Endothelial cell of umbilical vein (primary cell): ENCODE results near the gene SETD6. TPM values are rescaled to one million over a fixed set of nuclear protein-coding genes. Genes with fewer than 3 reads are reported as not detected.

ENCODE experiments used
- BruUV-seq: library from RNA; stranded (reverse); fragments of 400-500 nt; replicated peaks from 2 replicates; lab custom pipeline; 2021; lab: Mats Ljungman, UMichigan
- CTCF ChIA-PET: fragments of 300-600, 350-600 bp; sonication (Branson Sonifier 250); formaldehyde crosslinking; loops from one replicate; lab custom pipeline; 2021; ENCODE audit warnings: antibody characterized with exemption, inconsistent platforms; lab: Charles Lee
- POLR2A ChIA-PET: fragments of 300-600, 350-600 bp; sonication (Branson Sonifier 250); formaldehyde crosslinking; loops from one replicate; lab custom pipeline; 2021; ENCODE audit warnings: antibody characterized with exemption, inconsistent platforms; lab: Charles Lee
- DNase-seq: peaks from one replicate; pipeline ENCODE4 v3.0.0-alpha.2; 2011; ENCODE audit warnings: low read depth, low spot score
- FAIRE-seq: peaks from 2 replicates; lab custom pipeline; 2011; peaks lifted over from hg19 to GRCh38; lab: Jason Lieb, UNC
- H2AFZ ChIP-seq: 2 replicates; pipeline ENCODE4 v1.6.0; 2012; ENCODE audit warnings: low read depth, low read length, control low read depth, inconsistent platforms
- H3K27ac ChIP-seq: 2 replicates; pipeline ENCODE4 v1.5.1; 2011; ENCODE audit warnings: low read depth, mild to moderate bottlenecking, control low read depth, low read length, moderate library complexity; ENCODE audit not compliant: insufficient read depth
- H3K27me3 ChIP-seq, 2 experiments: 2 replicates each; pipeline versions ENCODE4 v1.6.0 to v1.6.1; 2011; ENCODE audit warnings: low read length in 2 of 2, mixed read lengths in 1 of 2; ENCODE audit not compliant: control insufficient read depth in 2 of 2, insufficient read depth in 2 of 2
- H3K36me3 ChIP-seq, 2 experiments: 2 replicates in 1 of 2; 3 replicates in 1 of 2; pipeline ENCODE4 v1.5.1; 2011; ENCODE audit warnings: low read length in 2 of 2, mild to moderate bottlenecking in 1 of 2, moderate library complexity in 1 of 2; ENCODE audit not compliant: control insufficient read depth in 2 of 2, insufficient read depth in 2 of 2; ENCODE audit errors: extremely low read depth in 1 of 2
- H3K4me1 ChIP-seq: 3 replicates; pipeline ENCODE4 v1.5.1; 2011; ENCODE audit warnings: mild to moderate bottlenecking, low read length; ENCODE audit not compliant: control insufficient read depth, insufficient read depth; ENCODE audit errors: extremely low read depth
- H3K4me2 ChIP-seq: 2 replicates; pipeline ENCODE4 v1.6.1; 2011; ENCODE audit warnings: low read length, control low read depth, mixed read lengths; ENCODE audit not compliant: insufficient read depth
- H3K4me3 ChIP-seq, 3 experiments: fragments of 200-600 bp in 1 of 3; sonication (generic), shearing (Covaris generic) in 1 of 3; replicated peaks in 1 of 3; 2 replicates each; pipeline ENCODE4 v1.5.1; 2011 to 2016; ENCODE audit warnings: control low read depth in 3 of 3, low read length in 3 of 3, mild to moderate bottlenecking in 2 of 3, inconsistent platforms in 1 of 3, low read depth in 1 of 3, moderate library complexity in 1 of 3; ENCODE audit not compliant: insufficient read depth in 1 of 3
- H3K79me2 ChIP-seq: 2 replicates; pipeline ENCODE4 v1.6.0; 2012; ENCODE audit warnings: low read length, inconsistent platforms; ENCODE audit not compliant: control insufficient read depth, insufficient read depth
- H3K9ac ChIP-seq: replicated peaks from 2 replicates; pipeline ENCODE3; 2011; ENCODE audit warnings: low read length, control low read depth; ENCODE audit not compliant: insufficient read depth; ENCODE audit errors: extremely low read depth
- H3K9me1 ChIP-seq: replicated peaks from 3 replicates; pipeline ENCODE4 v1.6.0; 2011; ENCODE audit warnings: mild to moderate bottlenecking, low read length; ENCODE audit not compliant: control insufficient read depth, insufficient read depth; ENCODE audit errors: extremely low read depth
- H3K9me3 ChIP-seq: replicated peaks from 2 replicates; pipeline ENCODE4 v1.5.1; 2012; ENCODE audit warnings: low read length, inconsistent platforms; ENCODE audit not compliant: control insufficient read depth, insufficient read depth
- H4K20me1 ChIP-seq: replicated peaks from 2 replicates; pipeline ENCODE3; 2011; ENCODE audit warnings: mild to moderate bottlenecking, low read length; ENCODE audit not compliant: control insufficient read depth, insufficient read depth; ENCODE audit errors: extremely low read depth
- CTCF ChIP-seq, 2 donors: IDR thresholded peaks; 1 replicate in 1 of 2; 2 replicates in 1 of 2; pipeline ENCODE4 v1.5.1; 2011; ENCODE audit warnings: low read length in 2 of 2, mild to moderate bottlenecking in 2 of 2, moderate library complexity in 2 of 2, control low read depth in 1 of 2, inconsistent platforms in 1 of 2, low read depth in 1 of 2; ENCODE audit not compliant: insufficient read depth in 1 of 2; ENCODE audit errors: extremely low read depth in 1 of 2
- EZH2 ChIP-seq: IDR thresholded peaks from 2 replicates; pipeline ENCODE4 v1.6.1; 2012; ENCODE audit warnings: borderline replicate concordance, low read depth, mild to moderate bottlenecking, moderate library complexity, low read length, inconsistent platforms; ENCODE audit not compliant: severe bottlenecking
- FOS ChIP-seq: IDR thresholded peaks from 2 replicates; pipeline ENCODE4 v1.6.1; 2011; ENCODE audit warnings: mild to moderate bottlenecking, low read length, moderate library complexity, borderline replicate concordance; ENCODE audit not compliant: insufficient read depth
- GATA2 ChIP-seq: IDR thresholded peaks from 2 replicates; pipeline ENCODE4 v1.7.0; 2011; ENCODE audit warnings: low read depth, mild to moderate bottlenecking, moderate library complexity, mixed read lengths, low read length; ENCODE audit not compliant: insufficient read length, insufficient read depth
- JUN ChIP-seq: IDR thresholded peaks from 2 replicates; pipeline ENCODE4 v1.6.1; 2011; ENCODE audit warnings: borderline replicate concordance, low read depth; ENCODE audit not compliant: insufficient read length, insufficient read depth
- MYC ChIP-seq: IDR thresholded peaks from one replicate; pipeline ENCODE4 v1.6.1; 2011; ENCODE audit warnings: mild to moderate bottlenecking, low read depth, low read length
- POLR2A ChIP-seq: IDR thresholded peaks from 2 replicates; pipeline ENCODE4 v1.6.1; 2012; ENCODE audit warnings: low read depth, mild to moderate bottlenecking, control low read depth, low read length
- POLR2AphosphoS5 ChIP-seq: IDR thresholded peaks from 2 replicates; pipeline ENCODE4 v1.6.1; 2012; ENCODE audit warnings: low read depth, mild to moderate bottlenecking, control low read depth, low read length, moderate library complexity; ENCODE audit not compliant: insufficient read depth
- dilution Hi-C: fragments of 300-500 bp; cut with MboI; formaldehyde crosslinking; loops from one replicate; pipeline ENCODE4 v1.15.0; 2019; ENCODE audit warnings: low sequenced_read_pairs; ENCODE audit not compliant: extremely low pct_ligation_motif_present
- intact Hi-C: fragments of 100-400 bp; cut with micrococcal nuclease; formaldehyde crosslinking; loops from one replicate; pipeline ENCODE4 v1.10.0; 2022
- polyA plus RNA-seq, 4 experiments: library from polyadenylated mRNA; depleted of rRNA in 3 of 4; stranded (reverse) in 3 of 4; unstranded in 1 of 4; fragments of >200 nt; gene quantifications; 2 replicates each; pipeline versions ENCODE4 v1.2.1 to v1.2.3, GENCODE V29; 2011 to 2012; ENCODE audit warnings: missing spikeins in 1 of 4
- total RNA-seq: library from RNA; stranded (reverse); gene quantifications from 2 replicates; pipeline ENCODE4 v1.2.3, GENCODE V29; 2021
- TF ChIP-seq, protein P1 (sequence below): IDR thresholded peaks from 2 replicates; pipeline ENCODE4 v1.6.1; 2011; ENCODE audit not compliant: insufficient read depth, insufficient read length

SETD6 gene
- total and polyA plus RNA-seq, 2 donors (not counting 3 experiments of a cell fraction or from before 2014, with no cell fraction given) = 10.2 to 16.4 TPM

GRCh38 chr16:58495521-58496331 is 19.6 kb upstream of the SETD6 start:
- H3K36me3 ChIP-seq = peaks cover 0 to 2% of the 10 kb centered on the region in 2 experiments
- H3K27me3 ChIP-seq = no peaks in the 10 kb centered on the region
- no peak overlapping the region for H2AFZ ChIP-seq
- no peak for DNase-seq
- H3K9me1 ChIP-seq = no peaks in the 10 kb centered on the region
- ChIA-PET CTCF (interaction anchor here (0.6 to 3.3 kb wide), 12 partner anchors 8 to 261 kb away, joined by 3 to 28 read pairs (median 4); no protein-coding TSS in a partner anchor), POLR2A (no interaction called here)
- FAIRE-seq = no peak
- no peaks in the 10 kb centered on the region for H3K4me1 ChIP-seq
- H3K4me3 ChIP-seq = no peak overlapping the region
- H3K9ac ChIP-seq = peak overlapping the region; percentile 4
- H4K20me1 ChIP-seq = no peaks in the 10 kb centered on the region
- H3K27ac ChIP-seq = peak overlapping the region; percentile 19
- no peaks in the 10 kb centered on the region for H3K9me3 ChIP-seq
- no peak overlapping the region for H3K4me2 ChIP-seq
- TF ChIP-seq JUN = no peak
- TF ChIP-seq GATA2 = no peak
- no peak for TF ChIP-seq FOS
- no peak for TF ChIP-seq POLR2AphosphoS5
- TF ChIP-seq CTCF (IDR thresholded peaks at IDR 0.05; ENCODE audit: extremely low read depth in 1 of 2, insufficient read depth in 1 of 2, low read depth in 1 of 2, low read length in 2 of 2) = no peak
- no peak for TF ChIP-seq EZH2
- no peak for TF ChIP-seq MYC
- no peak for TF ChIP-seq POLR2A
- TF ChIP-seq, protein P1, sequence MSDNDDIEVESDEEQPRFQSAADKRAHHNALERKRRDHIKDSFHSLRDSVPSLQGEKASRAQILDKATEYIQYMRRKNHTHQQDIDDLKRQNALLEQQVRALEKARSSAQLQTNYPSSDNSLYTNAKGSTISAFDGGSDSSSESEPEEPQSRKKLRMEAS = no peak
- intact Hi-C loops (loop anchor here (1.0 to 5.0 kb wide), 2 partner anchors 166 to 262 kb away; no protein-coding TSS in a partner anchor), dilution Hi-C loops (no loop called here)
- no peaks in the 10 kb centered on the region for H3K79me2 ChIP-seq
- no TSS peak for BruUV-seq
